Raji (cell line): ENCODE data around the gene CLCN2.

ENCODE experiments used
- POLR2A ChIP-seq: IDR thresholded peaks from 2 replicates; pipeline ENCODE4 v1.6.1; 2011; ENCODE audit warnings: low read depth, low read length, control low read depth; ENCODE audit not compliant: insufficient read depth

Gene CLCN2

GRCh38 chr3:184384342-184384741 lies 22.9 kb upstream of the CLCN2 start:
- TF ChIP-seq POLR2A = no peak

- TF ChIP-seq POLR2A = no peak
Measured at GRCh38 chr3:184383033-184383740, 21.8 kb upstream of the CLCN2 start.

DNA sequence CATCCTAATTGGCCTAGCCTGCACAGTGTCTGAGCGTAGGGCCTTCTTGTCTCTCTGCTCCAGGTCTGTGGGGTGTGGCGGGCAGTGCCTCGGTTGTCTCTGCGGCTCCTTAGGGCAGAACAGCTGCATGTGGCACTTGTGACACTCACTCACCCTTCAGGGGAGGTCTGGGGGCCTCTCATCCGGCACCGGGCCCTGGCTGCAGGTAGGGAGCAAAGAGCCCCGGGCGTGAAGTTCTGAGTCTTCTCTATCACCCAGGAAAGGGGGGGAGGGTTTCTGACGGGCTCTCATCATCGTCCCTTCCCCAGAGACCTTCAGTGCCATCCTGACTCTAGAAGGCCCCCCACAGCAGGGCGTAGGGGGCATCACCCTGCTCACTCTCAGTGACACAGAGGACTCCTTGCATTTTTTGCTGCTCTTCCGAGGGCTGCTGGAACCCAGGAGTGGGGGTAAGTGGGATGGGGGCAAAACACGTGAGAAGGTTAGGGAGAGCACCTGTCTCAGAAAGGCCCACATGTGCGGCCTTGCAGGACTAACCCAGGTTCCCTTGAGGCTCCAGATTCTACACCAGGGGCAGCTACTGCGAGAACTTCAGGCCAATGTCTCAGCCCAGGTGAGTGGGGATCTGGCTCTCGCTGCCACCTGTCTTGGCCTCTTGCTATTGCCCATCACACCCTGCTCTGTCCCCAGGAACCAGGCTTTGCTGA lies 21.1 kb upstream of the CLCN2 start:
- no peak for TF ChIP-seq POLR2A

- TF ChIP-seq POLR2A = no peak
Measured at GRCh38 chr3:184381261-184382224, 20.1 kb upstream of the CLCN2 start.

GRCh38 chr3:184380627-184381260 lies 19.3 kb upstream of the CLCN2 start:
- TF ChIP-seq POLR2A = no peak

- no peak for TF ChIP-seq POLR2A
Measured at GRCh38 chr3:184380185-184380626, 18.8 kb upstream of the CLCN2 start.

DNA sequence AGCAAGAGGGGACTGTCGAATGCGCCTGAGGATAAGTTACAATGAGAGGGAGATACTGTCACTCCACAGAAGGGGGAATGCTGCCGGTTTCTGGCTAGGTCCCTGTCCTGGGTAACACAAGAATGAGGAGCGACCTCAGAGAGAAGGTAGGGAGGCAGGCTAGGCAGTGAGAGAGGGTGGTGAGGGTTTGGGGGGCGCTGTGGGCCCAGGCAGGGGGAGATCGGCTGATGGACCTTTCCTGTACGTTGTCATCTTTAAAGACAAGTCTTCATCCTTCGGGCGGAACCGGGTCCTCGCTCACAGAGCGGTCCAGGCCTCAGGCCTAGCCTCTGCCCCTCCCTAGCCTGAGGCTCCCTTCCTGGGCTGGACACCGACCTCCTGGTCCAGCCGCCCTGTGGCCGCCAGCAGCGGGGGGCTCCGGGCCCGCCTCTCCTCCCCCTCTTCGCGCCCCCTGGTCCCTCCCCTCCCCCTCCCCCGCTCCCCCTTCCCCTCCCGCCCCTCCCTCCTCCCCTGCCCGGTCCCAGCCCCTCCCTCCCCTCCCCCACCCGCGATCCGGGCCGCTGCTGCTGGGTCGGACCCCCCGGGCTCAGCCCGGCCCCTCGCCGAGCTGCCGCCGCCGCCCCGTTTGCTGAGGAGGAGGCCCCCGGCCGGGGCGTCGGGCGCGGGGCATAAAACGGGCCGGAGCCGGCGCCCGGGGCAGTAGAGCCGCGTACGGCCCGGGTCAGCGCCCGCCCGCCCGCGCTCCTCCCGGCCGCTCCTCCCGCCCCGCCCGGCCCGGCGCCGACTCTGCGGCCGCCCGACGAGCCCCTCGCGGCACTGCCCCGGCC lies 18.2 kb upstream of the CLCN2 start, which contains the start of gene CHRD:
TSS of gene CHRD (plus strand) at position 697 of the 827 bp plus-strand sequence. CDS start 265 bp downstream, outside the sequence.
- TF ChIP-seq POLR2A = no peak

- no peak for TF ChIP-seq POLR2A
Measured at GRCh38 chr3:184378651-184379357, 17.4 kb upstream of the CLCN2 start.

GRCh38 chr3:184377882-184378445 lies 16.6 kb upstream of the CLCN2 start, which contains the start of gene THPO:
TSS of gene THPO (minus strand) at chr3:184378207. CDS start at chr3:184376259, 1,948 bp downstream.
- no peak for TF ChIP-seq POLR2A

DNA sequence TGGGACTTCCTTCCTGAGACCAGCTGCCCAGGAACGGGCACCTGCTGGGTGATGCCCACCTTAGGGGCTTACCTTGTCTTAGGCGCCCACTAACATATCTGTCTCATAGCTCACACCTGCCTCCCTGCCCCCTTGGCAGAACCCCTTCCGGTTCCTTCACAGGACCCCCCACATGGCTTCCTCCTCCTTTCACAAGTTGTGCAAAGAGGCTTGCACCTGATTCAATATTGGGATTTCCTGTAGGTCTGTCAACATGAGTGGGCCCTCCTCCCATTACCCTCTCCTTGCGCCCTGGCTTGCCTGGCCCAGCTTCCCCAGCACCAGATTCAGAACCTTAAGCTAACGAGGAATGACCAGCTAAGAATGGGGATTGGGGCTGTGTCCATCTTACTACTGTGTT lies 16.0 kb upstream of the CLCN2 start:
- TF ChIP-seq POLR2A = no peak

DNA sequence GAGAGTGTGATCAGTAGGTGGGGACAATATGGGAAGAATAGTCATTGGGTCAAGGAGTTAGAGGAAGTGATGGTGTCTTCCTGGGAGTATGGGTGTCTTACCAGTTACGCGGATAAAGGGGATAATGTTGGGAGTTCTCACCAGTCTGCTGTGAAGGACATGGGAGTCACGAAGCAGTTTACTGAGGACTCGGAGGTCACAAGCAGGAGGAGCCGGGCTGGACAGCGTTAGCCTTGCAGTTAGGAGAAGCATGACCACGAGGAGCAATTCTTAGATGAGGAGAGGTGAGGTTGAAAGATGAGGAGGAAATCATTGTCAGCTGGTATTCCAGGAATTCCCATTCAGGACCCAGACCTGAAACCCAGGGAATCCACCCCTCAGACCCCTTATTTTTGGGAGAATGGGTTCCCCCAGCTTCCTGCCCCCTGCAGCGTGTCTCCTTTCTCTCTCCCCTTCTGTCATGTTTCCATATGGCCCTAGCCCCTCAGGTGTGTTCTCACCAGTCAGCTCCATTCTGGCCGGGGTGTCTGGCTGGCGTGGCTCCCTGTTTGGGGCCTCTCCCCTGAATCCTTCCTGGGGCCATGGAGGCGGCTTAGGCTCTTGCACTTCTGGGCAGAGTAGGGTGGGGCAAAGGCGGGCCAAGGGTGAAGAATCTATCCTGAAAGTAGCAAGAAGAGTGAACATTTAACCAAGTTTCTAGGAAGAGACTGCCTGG lies 14.5 kb upstream of the CLCN2 start:
- no peak for TF ChIP-seq POLR2A

- TF ChIP-seq POLR2A = no peak
Measured at GRCh38 chr3:184373422-184373821, 12.0 kb upstream of the CLCN2 start.
